DOHH2 (cell line): Measurements from ENCODE around the gene SCAF8.

Source experiments
- CTCF ChIP-seq: fragments of 200-600 bp; sonication (generic); IDR thresholded peaks from one replicate; pipeline ENCODE4 v1.5.1; 2014; ENCODE audit warnings: antibody characterized with exemption, mild to moderate bottlenecking, low read depth, low read length; ENCODE audit not compliant: poor library complexity, severe bottlenecking
- EZH2phosphoT487 ChIP-seq: fragments of 200-600 bp; sonication (generic); IDR thresholded peaks from 2 replicates; pipeline ENCODE4 v1.6.1; 2017; ENCODE audit warnings: borderline replicate concordance, mild to moderate bottlenecking, antibody characterized with exemption, low read length, moderate library complexity, mixed read lengths

DNA sequence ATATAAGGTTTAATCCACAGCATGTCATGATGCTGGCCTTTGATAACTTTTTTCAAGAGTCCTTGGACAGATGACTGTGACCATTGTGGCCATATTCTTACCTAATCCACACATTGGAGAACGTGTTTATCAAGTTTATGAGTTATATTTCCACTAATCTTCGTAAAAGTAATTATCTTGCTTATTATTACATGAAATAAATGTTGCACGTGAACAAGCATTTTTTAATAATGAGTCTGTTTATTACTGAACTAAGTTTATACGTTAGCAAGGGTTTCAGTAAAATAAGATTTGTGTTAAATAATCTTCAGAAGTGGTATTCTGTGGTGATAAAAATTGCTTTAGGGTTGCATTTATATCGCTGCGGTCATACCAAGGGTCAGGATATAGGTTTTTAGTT is 107.1 kb downstream of the SCAF8 start:
- TF ChIP-seq CTCF (no peak), EZH2phosphoT487 (no peak)
